SH-SY5Y (cell line): ENCODE results near the gene SHC4.
A peak's percentile ranks its signal among the peaks of the same experiment; 100 is the strongest.

ENCODE experiments used
- GATA2 ChIP-seq: IDR thresholded peaks from 2 replicates; pipeline ENCODE4 v1.6.1; 2011; ENCODE audit warnings: mild to moderate bottlenecking, low read depth, low read length
- GATA3 ChIP-seq: IDR thresholded peaks from 2 replicates; pipeline ENCODE4 v1.6.1; 2011; ENCODE audit warnings: low read depth, mild to moderate bottlenecking, low read length, moderate library complexity

Gene SHC4

GRCh38 chr15:48865370-48866079 lies 98.2 kb downstream of the SHC4 start:
- no peak for TF ChIP-seq GATA2
- TF ChIP-seq GATA3, result no peak

DNA sequence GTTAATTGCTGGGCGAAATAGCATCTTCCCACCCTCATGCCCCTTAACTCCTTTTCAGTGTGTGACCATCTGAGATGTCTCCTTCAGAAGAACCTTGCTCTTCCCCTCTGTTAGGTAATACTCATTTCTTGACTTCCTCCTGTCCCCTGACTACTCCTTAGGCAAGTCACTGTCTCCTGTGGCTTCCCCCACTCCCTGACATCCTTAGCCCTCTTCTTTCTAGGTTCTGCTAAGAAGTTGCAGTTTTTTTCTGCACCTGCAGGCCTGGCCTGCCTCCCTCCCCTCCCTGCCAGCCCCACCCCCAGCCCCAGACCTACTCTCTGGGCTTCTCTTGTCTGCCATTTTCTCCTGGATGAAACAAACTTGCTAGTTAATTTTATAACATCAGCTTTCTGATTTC lies 101.0 kb downstream of the SHC4 start:
- no peak for TF ChIP-seq GATA3
- TF ChIP-seq GATA2, result no peak

DNA sequence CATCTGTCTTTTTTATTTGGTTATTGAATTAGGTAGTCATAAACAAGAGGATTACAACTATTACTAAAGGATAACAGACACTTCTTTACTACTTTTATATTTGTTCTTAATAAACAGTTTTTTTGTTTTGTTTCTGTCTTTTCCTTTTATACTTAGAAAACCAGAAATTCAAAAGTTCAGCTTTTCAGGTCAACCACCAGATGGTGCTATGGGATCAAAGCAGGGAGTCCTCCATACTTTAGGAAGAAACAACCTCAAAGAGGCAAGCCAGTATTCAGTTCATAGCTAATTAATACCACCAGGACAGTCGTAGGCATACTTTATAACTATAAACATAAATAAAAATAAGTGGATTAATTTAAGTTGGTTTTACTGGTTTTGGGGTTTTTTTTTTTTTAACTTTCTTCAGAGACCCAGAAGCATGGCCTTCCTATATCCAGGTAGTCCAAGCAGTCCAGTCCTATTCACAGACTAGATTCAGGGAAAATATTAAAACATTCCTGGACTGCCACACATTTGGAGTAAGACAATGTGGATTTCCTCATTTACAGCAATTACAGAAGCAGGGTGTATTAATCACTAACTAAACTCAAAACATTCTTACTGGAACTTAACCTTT lies 101.8 kb downstream of the SHC4 start:
- TF ChIP-seq GATA2 (no peak), GATA3 (no peak)

GRCh38 chr15:48859426-48859825 lies 104.3 kb downstream of the SHC4 start:
- TF ChIP-seq GATA3 (no peak), GATA2 (no peak)

DNA sequence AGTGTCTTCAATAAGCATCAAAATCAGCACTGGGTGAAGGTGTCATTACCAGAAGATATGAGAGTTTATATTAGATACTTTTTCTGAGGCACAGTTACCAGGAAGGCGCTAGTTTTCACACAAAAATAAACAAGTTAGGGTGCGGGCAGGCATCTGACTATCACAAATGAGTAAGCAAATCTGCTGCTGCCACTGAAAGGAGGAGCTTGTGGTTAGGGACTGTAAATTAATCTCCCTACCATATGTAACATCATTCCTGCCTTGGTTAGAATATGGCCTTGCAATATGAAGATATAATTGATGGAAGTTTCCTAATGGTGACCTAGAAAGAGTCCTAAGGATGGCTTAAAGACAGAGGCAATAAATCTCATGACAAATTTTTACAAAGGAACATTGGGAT lies 105.3 kb downstream of the SHC4 start:
- TF ChIP-seq GATA2, result no peak
- no peak for TF ChIP-seq GATA3

DNA sequence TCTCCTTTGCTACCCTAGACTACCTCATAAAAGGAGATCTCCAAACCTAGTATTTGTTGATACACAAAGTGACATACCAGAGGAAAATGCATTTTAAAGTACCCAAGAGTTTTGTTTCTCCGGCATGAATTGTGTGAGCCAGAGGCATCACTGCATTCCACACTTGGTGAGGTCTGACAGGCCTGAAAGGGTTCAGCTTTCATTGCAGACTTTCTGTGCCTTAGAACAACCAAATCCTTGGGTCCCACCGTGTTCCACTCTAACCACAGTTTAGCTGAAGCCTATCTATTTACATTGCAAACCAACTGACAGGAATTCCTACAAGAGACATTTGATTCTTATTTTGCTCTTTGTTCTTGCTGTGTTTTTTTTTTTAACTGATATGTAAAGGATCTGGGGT lies 106.8 kb downstream of the SHC4 start:
- TF ChIP-seq GATA2 (no peak), GATA3 (no peak)

- TF ChIP-seq GATA3 (no peak), GATA2 (0 out of 2 replicates have a peak, but pooled peaks have one; percentile 13)
Observed at GRCh38 chr15:48855501-48856440, 107.9 kb downstream of the SHC4 start.

DNA sequence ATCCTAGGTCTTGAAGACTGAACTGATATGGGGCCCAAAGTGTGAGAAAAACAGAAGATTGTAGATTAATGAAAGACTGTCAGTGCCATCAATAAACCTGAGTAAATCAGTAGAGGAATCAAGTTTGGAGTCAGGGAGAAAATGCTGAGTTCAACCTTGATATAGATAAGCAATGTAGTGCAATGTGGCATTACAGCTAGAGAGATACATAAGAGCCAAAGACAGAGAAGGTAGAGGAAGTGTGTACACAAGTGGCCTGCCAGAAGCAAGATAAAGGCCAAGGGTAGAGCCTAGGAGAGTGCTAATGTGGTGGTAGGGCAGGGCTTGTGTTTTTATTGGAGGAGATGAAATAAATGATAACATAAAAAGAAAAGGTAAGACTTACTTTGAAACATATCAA lies 111.8 kb downstream of the SHC4 start:
- TF ChIP-seq GATA2, result no peak
- TF ChIP-seq GATA3, result no peak

- TF ChIP-seq GATA3, result no peak
- TF ChIP-seq GATA2, result no peak
Observed at GRCh38 chr15:48850648-48851047, 113.1 kb downstream of the SHC4 start.

- no peak for TF ChIP-seq GATA3
- TF ChIP-seq GATA2, result no peak
Observed at GRCh38 chr15:48845123-48845522, 118.6 kb downstream of the SHC4 start.

GRCh38 chr15:48842501-48842900 lies 121.2 kb downstream of the SHC4 start:
- no peak for TF ChIP-seq GATA3
- no peak for TF ChIP-seq GATA2

DNA sequence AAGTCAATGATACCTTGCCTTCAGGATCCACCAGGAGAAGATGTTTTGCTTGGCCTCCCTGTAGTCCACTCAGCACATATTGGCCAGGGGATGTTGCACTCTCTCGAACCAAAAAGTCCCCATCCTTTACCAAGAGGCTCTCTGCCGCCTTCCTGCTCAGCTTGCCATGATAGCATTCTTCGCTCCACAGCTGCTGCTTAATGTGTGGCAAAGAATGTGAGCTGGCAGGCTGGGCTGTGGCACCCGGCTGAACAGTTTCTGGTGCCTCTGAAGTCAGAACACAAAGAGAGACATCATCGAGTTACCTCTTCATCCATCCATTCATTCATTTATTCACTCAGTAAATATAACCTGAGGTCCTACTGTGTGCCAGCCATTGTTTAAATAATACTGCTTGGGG lies 129.0 kb downstream of the SHC4 start:
- TF ChIP-seq GATA2 (no peak), GATA3 (no peak)

- TF ChIP-seq GATA3 (no peak), GATA2 (no peak)
Observed at GRCh38 chr15:48833526-48834239, 130.0 kb downstream of the SHC4 start.

GRCh38 chr15:48832648-48833047 lies 131.1 kb downstream of the SHC4 start:
- TF ChIP-seq GATA2 (no peak), GATA3 (no peak)

DNA sequence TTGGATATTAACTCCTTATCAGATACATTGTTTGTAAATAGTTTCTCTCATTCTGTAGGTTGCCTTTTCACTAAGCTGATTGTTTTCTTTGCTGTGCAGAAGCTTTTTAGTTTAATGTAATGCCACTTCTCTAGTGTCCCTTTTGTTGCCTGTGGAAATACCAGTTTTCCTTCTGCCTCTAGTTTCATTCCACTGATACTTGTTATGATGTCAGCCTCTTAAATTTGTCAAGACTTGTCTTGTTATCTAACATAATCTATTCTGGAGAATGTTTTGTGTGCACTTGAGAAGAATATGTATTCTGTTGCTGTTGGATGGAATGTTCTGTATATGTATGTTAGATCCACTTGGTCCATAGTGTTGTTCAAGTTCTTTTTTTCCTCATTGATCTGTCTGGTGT lies 134.8 kb downstream of the SHC4 start:
- no peak for TF ChIP-seq GATA2
- no peak for TF ChIP-seq GATA3
